ENCODE measurements around the gene GUCY1A2. TPM values are rescaled to one million over a fixed set of nuclear protein-coding genes. Genes with fewer than 3 reads are reported as not detected.
"Not testable (repeated sequence)": the region's sequence is repeated elsewhere in the genome, so short reads cannot be mapped to it uniquely, and the experiment has no call there.

GUCY1A2 gene
- total RNA-seq, 1 experiment from 2014 or later = 0.10 TPM

GRCh38 chr11:106777302-106777701 is 241.0 kb downstream of the GUCY1A2 start:
- H3K27me3 ChIP-seq (ENCODE audit: insufficient read depth, low read length); intact Hi-C loops (cut with micrococcal nuclease): not testable (repeated sequence)

GRCh38 chr11:106770489-106771085 is 247.7 kb downstream of the GUCY1A2 start:
- Histone ChIP-seq H3K36me3 (ENCODE audit: control insufficient read depth in 1 of 2, insufficient read depth in 2 of 2, low read length in 2 of 2) (no peaks in the 10 kb centered on the region), H4K20me1 (ENCODE audit: insufficient read depth) (no peaks in the 10 kb centered on the region), H3K4me1 (ENCODE audit: control insufficient read depth in 1 of 2, insufficient read depth in 2 of 2, low read length in 2 of 2) (no peaks in the 10 kb centered on the region), H3K79me2 (ENCODE audit: insufficient read depth, low read length) (no peaks in the 10 kb centered on the region), H3K9ac (ENCODE audit: low read length) (no peak overlapping the region), H3K9me3 (ENCODE audit: control insufficient read depth in 1 of 2, insufficient read depth in 1 of 2, low read depth in 1 of 2, low read length in 2 of 2) (no peaks in the 10 kb centered on the region), H3K9me2 (ENCODE audit: insufficient read depth) (no peaks in the 10 kb centered on the region), H3K27ac (ENCODE audit: low read depth, low read length) (no peak overlapping the region), H2AFZ (ENCODE audit: low read depth, low read length, poor library complexity, severe bottlenecking) (no peak overlapping the region), H3K4me2 (ENCODE audit: low read length) (no peak overlapping the region), H3K27me3 (ENCODE audit: insufficient read depth, low read length) (no peaks in the 10 kb centered on the region), H3K4me3 (replicated peaks in 1 of 2; ENCODE audit: low read depth in 1 of 2, low read length in 2 of 2) (no peak overlapping the region)
- ChIA-PET POLR2A (no interaction called here), RAD21 (ENCODE audit: low non-redundant PET in 1 of 2, low total read pairs in 2 of 2, uncharacterized antibody in 2 of 2, unreplicated experiment in 2 of 2) (no interaction called here), CTCF (no interaction called here)
- no TSS peak for BruUV-seq (replicated peaks)
- DNase-seq (ENCODE audit: low read depth, low spot score) (no peak), ATAC-seq (no peak)
- intact Hi-C loops (cut with micrococcal nuclease) = no loop called here
- no peak for TF ChIP-seq EZH2 (IDR thresholded peaks at IDR 0.05)
- TF ChIP-seq ZNF274 (IDR thresholded peaks at IDR 0.05; ENCODE audit: low read depth, low read length) = no peak
- TF ChIP-seq POLR2AphosphoS5 (IDR thresholded peaks at IDR 0.05; ENCODE audit: low read depth, low read length) = no peak
- TF ChIP-seq MAX (IDR thresholded peaks at IDR 0.05) = no peak
- no peak for TF ChIP-seq RAD21 (IDR thresholded peaks at IDR 0.05; ENCODE audit: low read depth)
- TF ChIP-seq ZBTB33 (IDR thresholded peaks at IDR 0.05; ENCODE audit: extremely low read depth, insufficient replicate concordance, low read length) = no peak
- no peak for TF ChIP-seq EZH2phosphoT487 (IDR thresholded peaks at IDR 0.05; ENCODE audit: borderline replicate concordance)
- no peak for TF ChIP-seq CEBPB (IDR thresholded peaks at IDR 0.05; ENCODE audit: low read depth)
- TF ChIP-seq SRF (IDR thresholded peaks at IDR 0.05; ENCODE audit: low read depth) = no peak
- no peak for TF ChIP-seq FOSL1 (IDR thresholded peaks at IDR 0.05; ENCODE audit: low read depth)
- TF ChIP-seq TCF7L2 (IDR thresholded peaks at IDR 0.05; ENCODE audit: borderline replicate concordance, extremely low read depth, insufficient read depth, insufficient read length) = no peak
- TF ChIP-seq SP1 (IDR thresholded peaks at IDR 0.05; ENCODE audit: low read depth) = no peak
- TF ChIP-seq REST (IDR thresholded peaks at IDR 0.05; ENCODE audit: low read depth) = no peak
- TF ChIP-seq ELF1 (IDR thresholded peaks at IDR 0.05; ENCODE audit: borderline replicate concordance, low read depth) = no peak

More at GRCh38 chr11:106777302-106777701, 241.0 kb downstream of the GUCY1A2 start:
- H3K4me2 ChIP-seq (ENCODE audit: low read length); H3K4me1 ChIP-seq (ENCODE audit: control insufficient read depth in 1 of 2, insufficient read depth in 2 of 2, low read length in 2 of 2); BruUV-seq (replicated peaks); H3K9me2 ChIP-seq (ENCODE audit: insufficient read depth); RAD21 ChIA-PET (ENCODE audit: low non-redundant PET in 1 of 2, low total read pairs in 2 of 2, uncharacterized antibody in 2 of 2, unreplicated experiment in 2 of 2); H4K20me1 ChIP-seq (ENCODE audit: insufficient read depth); H3K9me3 ChIP-seq (ENCODE audit: control insufficient read depth in 1 of 2, insufficient read depth in 1 of 2, low read depth in 1 of 2, low read length in 2 of 2); H3K36me3 ChIP-seq (ENCODE audit: control insufficient read depth in 1 of 2, insufficient read depth in 2 of 2, low read length in 2 of 2); H2AFZ ChIP-seq (ENCODE audit: low read depth, low read length, poor library complexity, severe bottlenecking); H3K79me2 ChIP-seq (ENCODE audit: insufficient read depth, low read length); DNase-seq (ENCODE audit: low read depth, low spot score); POLR2A ChIA-PET; H3K27ac ChIP-seq (ENCODE audit: low read depth, low read length); H3K9ac ChIP-seq (ENCODE audit: low read length); H3K4me3 ChIP-seq (replicated peaks in 1 of 2; ENCODE audit: low read depth in 1 of 2, low read length in 2 of 2); CTCF ChIA-PET; ATAC-seq: not testable (repeated sequence)
